SK-N-SH treated with all-trans-retinoic acid at 6 μM for 48 hours (cell line): ENCODE measurements around the gene TMEM203.

Source experiments
- ATAC-seq: fragments of 200-7000 bp; cut with Tn5 transposase; 3 replicates; pipeline ENCODE4 v1.9.1; 2020; ENCODE audit warnings: mild to moderate bottlenecking, moderate library complexity
- ARNTL ChIP-seq: fragments of 450-650 bp; formaldehyde crosslinking; IDR thresholded peaks from 2 replicates; pipeline ENCODE4 v1.5.0; 2020; ENCODE audit warnings: low read depth, mild to moderate bottlenecking, moderate library complexity, borderline replicate concordance
- CREB5 ChIP-seq: fragments of 250-450 bp; sonication (Bioruptor Pico); IDR thresholded peaks from 2 replicates; pipeline ENCODE4 v1.5.1; 2020; ENCODE audit warnings: low read depth, mild to moderate bottlenecking, moderate library complexity
- CSDC2 ChIP-seq: fragments of 250-450 bp; sonication (Bioruptor Pico); IDR thresholded peaks from 2 replicates; pipeline ENCODE4 v1.5.0; 2020; ENCODE audit warnings: mild to moderate bottlenecking, moderate library complexity
- CSRNP3 ChIP-seq: fragments of 250-450 bp; sonication (Bioruptor Pico); IDR thresholded peaks from 2 replicates; pipeline ENCODE4 v1.5.1; 2021; ENCODE audit warnings: mild to moderate bottlenecking, moderate library complexity
- ESRRG ChIP-seq: fragments of 250-450 bp; sonication (Bioruptor Pico); IDR thresholded peaks from 2 replicates; pipeline ENCODE4 v1.6.1; 2021; ENCODE audit warnings: mild to moderate bottlenecking
- GLIS3 ChIP-seq: fragments of 250-450 bp; sonication (Bioruptor Pico); IDR thresholded peaks from 2 replicates; pipeline ENCODE4 v1.5.0; 2020; ENCODE audit warnings: mild to moderate bottlenecking, moderate library complexity
- ISL1 ChIP-seq: fragments of 250-450 bp; sonication (Bioruptor Pico); IDR thresholded peaks from 2 replicates; pipeline ENCODE4 v2.1.2; 2022; ENCODE audit warnings: mild to moderate bottlenecking, moderate library complexity
- OSR1 ChIP-seq: fragments of 250-450 bp; sonication (Bioruptor Pico); IDR thresholded peaks from 2 replicates; pipeline ENCODE4 v1.8.0; 2022; ENCODE audit warnings: moderate library complexity, mild to moderate bottlenecking, inconsistent platforms
- PATZ1 ChIP-seq: fragments of 250-450 bp; sonication (Bioruptor Pico); IDR thresholded peaks from 2 replicates; pipeline ENCODE4 v1.8.0; 2020; ENCODE audit warnings: mild to moderate bottlenecking, moderate library complexity, borderline replicate concordance
- POU6F1 ChIP-seq: fragments of 250-450 bp; sonication (Bioruptor Pico); IDR thresholded peaks from 2 replicates; pipeline ENCODE4 v1.8.0; 2021; ENCODE audit warnings: low read depth, mild to moderate bottlenecking, moderate library complexity, borderline replicate concordance
- RARB ChIP-seq: fragments of 250-450 bp; sonication (Bioruptor Pico); IDR thresholded peaks from 2 replicates; pipeline ENCODE4 v1.8.0; 2021; ENCODE audit warnings: mild to moderate bottlenecking, moderate library complexity
- TCF4 ChIP-seq: fragments of 250-450 bp; sonication (Bioruptor Pico); IDR thresholded peaks from 2 replicates; pipeline ENCODE4 v1.8.0; 2021; ENCODE audit warnings: mild to moderate bottlenecking, moderate library complexity, borderline replicate concordance
- TOX ChIP-seq: fragments of 250-450 bp; sonication (Bioruptor Pico); IDR thresholded peaks from 2 replicates; pipeline ENCODE4 v1.8.0; 2021; ENCODE audit warnings: mild to moderate bottlenecking, moderate library complexity, borderline replicate concordance
- TSHZ2 ChIP-seq: fragments of 250-450 bp; sonication (Bioruptor Pico); IDR thresholded peaks from 2 replicates; pipeline ENCODE4 v1.5.0; 2020; ENCODE audit warnings: mild to moderate bottlenecking, moderate library complexity
- ZC3H10 ChIP-seq: fragments of 250-450 bp; sonication (Bioruptor Pico); IDR thresholded peaks from 2 replicates; pipeline ENCODE4 v1.5.1; 2021; ENCODE audit warnings: mild to moderate bottlenecking, moderate library complexity
- ZFP3 ChIP-seq: fragments of 250-450 bp; sonication (Bioruptor Pico); IDR thresholded peaks from 2 replicates; pipeline ENCODE4 v1.5.0; 2020; ENCODE audit warnings: mild to moderate bottlenecking, moderate library complexity
- ZFP30 ChIP-seq: fragments of 450-650 bp; formaldehyde crosslinking; IDR thresholded peaks from 2 replicates; pipeline ENCODE4 v1.5.0; 2022; ENCODE audit warnings: mild to moderate bottlenecking, moderate library complexity
- ZNF565 ChIP-seq: fragments of 450-650 bp; formaldehyde crosslinking; conservative IDR thresholded peaks from 2 replicates; pipeline ENCODE4 v1.5.0; 2020; ENCODE audit warnings: low read depth, mild to moderate bottlenecking, moderate library complexity
- ZNF70 ChIP-seq: fragments of 450-650 bp; formaldehyde crosslinking; IDR thresholded peaks from 2 replicates; pipeline ENCODE4 v1.5.0; 2020; ENCODE audit warnings: mild to moderate bottlenecking, moderate library complexity
- ZNF8 ChIP-seq: fragments of 450-650 bp; formaldehyde crosslinking; IDR thresholded peaks from 2 replicates; pipeline ENCODE4 v1.5.0; 2020; ENCODE audit warnings: mild to moderate bottlenecking, moderate library complexity

TMEM203 gene

GRCh38 chr9:137194388-137194787, 11.1 kb downstream of the TMEM203 start (continued):
- TF ChIP-seq TOX (CRISPR knock-in tag) (no peak), CSRNP3 (no peak), ZNF565 (CRISPR knock-in tag) (no peak)
- TF ChIP-seq, all 23 proteins: peak for 0

- TF ChIP-seq OSR1 (CRISPR knock-in tag) (no peak), GLIS3 (CRISPR knock-in tag) (no peak), ZNF565 (CRISPR knock-in tag) (no peak), CREB5 (CRISPR knock-in tag) (no peak), ESRRG (CRISPR knock-in tag) (no peak), TSHZ2 (no peak), TOX (CRISPR knock-in tag) (no peak), ZFP30 (no peak), ISL1 (no peak), RARB (CRISPR knock-in tag) (no peak), CSDC2 (CRISPR knock-in tag) (no peak), ZC3H10 (CRISPR knock-in tag) (no peak), CSRNP3 (no peak), ZFP3 (CRISPR knock-in tag) (no peak), POU6F1 (CRISPR knock-in tag) (no peak), PATZ1 (CRISPR knock-in tag) (no peak), ZNF70 (no peak), ARNTL (no peak), ZNF8 (CRISPR knock-in tag) (no peak)
- ATAC-seq: no peak
Measured at GRCh38 chr9:137193771-137194170, 11.7 kb downstream of the TMEM203 start.

GRCh38 chr9:137192859-137193258, 12.6 kb downstream of the TMEM203 start:
- no peak for ATAC-seq
- TF ChIP-seq ZNF70 (no peak), ZNF565 (CRISPR knock-in tag) (no peak), RARB (CRISPR knock-in tag) (no peak), CSDC2 (CRISPR knock-in tag) (no peak), TCF4 (CRISPR knock-in tag) (no peak), ESRRG (CRISPR knock-in tag) (no peak), TSHZ2 (no peak), ZC3H10 (CRISPR knock-in tag) (no peak), PATZ1 (CRISPR knock-in tag) (no peak), ZNF8 (CRISPR knock-in tag) (no peak), ISL1 (no peak), CSRNP3 (no peak)
